HG02571 (cell line): Measurements from ENCODE around the gene ABCC1.
A peak's percentile ranks its signal among the peaks of the same experiment; 100 is the strongest.

Experiments
- ATAC-seq: cut with Tn5 transposase; IDR thresholded peaks from one replicate; pipeline ENCODE4 v1.9.1; 2021; ENCODE audit warnings: mild to moderate bottlenecking, moderate library complexity; ENCODE audit not compliant: unreplicated experiment

ABCC1 gene

GRCh38 chr16:15990902-15991301, 41.5 kb downstream of the ABCC1 start:
- no peak for ATAC-seq

DNA sequence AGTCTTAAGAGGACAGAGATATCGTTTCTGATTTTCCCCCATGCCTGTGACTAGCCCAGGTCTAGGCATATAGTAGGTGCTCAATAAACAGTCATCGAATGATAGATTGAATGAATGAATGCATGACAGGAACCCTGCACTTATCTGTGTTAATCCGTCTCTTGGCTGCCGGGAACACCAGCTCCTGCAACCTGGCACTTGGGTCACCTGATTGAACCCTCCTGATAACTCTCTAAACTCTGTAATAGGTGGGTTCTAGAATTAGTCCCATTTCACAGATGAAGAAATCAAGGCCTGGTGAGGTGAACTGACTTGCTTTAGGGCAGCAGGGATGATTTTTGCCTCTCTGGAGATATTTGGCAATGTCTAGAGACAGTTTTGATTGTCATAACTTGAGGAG, 43.7 kb downstream of the ABCC1 start:
- ATAC-seq, result no peak

GRCh38 chr16:15993541-15993940, 44.1 kb downstream of the ABCC1 start:
- ATAC-seq, result no peak

- no peak for ATAC-seq
Observed at GRCh38 chr16:15993946-15994665, 44.7 kb downstream of the ABCC1 start.

DNA sequence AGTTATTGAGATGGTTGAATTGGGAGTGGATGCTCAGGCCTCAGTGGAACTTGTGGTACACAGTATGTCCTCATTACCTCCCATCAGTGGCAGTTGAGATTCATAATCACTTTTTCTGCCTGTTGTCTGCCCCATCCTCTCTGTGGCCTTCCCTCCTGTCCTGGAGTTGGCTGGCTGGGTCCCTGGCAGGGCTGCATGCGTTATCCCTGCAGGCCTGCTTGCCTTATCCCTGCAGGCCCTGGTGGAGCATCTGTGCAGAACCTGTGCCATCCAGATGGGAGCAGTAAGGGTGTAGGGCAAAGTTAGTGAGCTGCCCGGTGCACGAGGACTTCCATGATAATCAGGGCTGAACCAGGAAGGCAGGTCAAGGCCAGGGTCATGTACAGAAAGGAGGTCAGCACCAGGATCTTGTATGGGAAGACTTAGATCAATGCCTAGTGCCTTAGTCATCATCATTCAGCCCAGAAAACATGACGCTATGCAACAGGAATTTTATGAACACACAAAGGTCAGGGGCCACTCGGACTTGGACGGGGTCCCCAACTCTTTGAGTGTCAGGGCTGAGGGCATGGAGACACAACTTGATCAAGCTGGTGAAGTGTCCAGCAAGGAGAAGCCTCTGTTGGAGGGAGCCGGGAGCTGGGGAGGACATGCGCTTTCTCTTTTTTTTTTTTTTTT, 47.2 kb downstream of the ABCC1 start:
- ATAC-seq, result no peak

DNA sequence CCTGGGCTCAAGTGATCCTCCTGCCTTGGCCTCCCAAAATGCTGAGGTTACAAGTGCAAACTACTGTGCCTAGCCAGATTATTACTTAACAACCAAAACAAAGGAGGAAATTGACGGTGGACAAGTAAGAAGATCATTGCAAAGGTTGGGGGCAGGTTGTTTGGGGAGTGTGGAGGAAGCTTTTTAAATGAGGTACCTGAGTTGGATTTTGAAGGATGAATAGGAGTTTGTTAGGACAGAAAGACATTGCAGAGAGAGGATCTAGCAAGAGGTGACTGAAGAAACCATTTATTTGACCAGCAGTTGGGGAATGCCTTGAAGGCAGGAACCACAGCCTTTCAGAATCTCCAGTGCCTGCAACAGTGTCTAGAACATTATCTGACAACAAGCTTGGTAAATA, 51.3 kb downstream of the ABCC1 start:
- ATAC-seq, result no peak

GRCh38 chr16:16001596-16002255, 52.3 kb downstream of the ABCC1 start:
- ATAC-seq, result no peak

GRCh38 chr16:16003719-16004313, 54.4 kb downstream of the ABCC1 start:
- ATAC-seq, result no peak

DNA sequence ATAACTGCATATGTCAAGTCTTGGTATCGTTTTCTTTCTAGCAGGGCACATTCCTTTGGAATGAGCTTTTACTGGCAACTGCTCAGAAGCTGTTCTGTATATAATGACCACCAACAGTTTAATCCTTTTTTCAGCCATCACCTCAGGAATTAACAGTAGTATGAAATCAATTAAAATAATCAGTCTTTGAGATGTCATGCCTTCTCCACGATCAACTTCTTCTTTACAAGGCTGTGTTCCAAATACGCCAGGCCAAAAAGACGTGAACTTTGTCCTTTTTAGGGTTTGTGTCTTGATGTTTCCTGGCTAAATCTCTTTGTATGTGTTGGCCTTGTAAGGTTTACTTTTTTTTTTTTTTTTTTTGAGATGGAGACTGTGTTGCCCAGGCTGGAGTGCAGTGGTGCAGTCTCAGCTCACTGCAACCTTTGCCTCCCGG, 54.9 kb downstream of the ABCC1 start:
- ATAC-seq, result no peak

DNA sequence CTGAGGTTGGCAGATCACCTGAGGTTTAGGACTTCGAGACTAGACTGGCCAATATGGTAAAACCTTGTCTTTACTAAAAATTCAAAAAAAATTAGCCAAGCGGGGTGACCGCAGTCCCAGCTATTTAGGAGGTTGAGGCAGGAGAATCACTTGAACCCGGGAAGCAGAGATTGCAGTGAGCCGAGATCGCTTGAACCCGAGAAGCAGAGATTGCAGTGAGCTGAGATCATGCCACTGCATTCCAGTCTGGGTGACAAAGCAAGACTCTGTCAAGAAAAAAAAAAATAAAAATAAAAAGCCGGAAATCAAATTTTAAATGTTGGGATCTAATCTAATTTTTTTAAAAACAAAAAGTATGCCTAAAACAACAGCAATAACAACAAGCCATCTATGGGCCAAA, 56.3 kb downstream of the ABCC1 start:
- no peak for ATAC-seq

DNA sequence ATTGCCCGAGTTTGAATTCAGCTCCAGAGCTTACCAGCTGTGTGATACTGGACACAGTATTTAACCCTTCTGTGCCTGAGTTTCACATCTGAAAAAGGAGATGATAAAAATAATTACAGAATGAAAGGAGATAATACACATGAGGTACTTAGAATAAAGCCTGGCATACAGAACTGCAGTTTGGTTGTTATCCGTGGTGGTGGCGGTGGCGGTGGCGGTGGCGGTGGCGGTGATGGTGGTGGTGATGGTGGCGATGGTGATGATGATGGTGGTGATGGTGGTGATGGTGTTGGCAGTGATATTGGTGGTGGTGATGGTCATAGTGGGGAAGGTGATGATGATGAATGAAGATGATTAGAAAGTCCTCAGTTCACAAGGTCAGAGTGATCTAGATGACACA, 57.2 kb downstream of the ABCC1 start:
- no peak for ATAC-seq

- peak; percentile 71 for ATAC-seq
Observed at GRCh38 chr16:16007743-16008111, 58.3 kb downstream of the ABCC1 start.

- ATAC-seq, result no peak
Observed at GRCh38 chr16:16008666-16009065, 59.2 kb downstream of the ABCC1 start.

DNA sequence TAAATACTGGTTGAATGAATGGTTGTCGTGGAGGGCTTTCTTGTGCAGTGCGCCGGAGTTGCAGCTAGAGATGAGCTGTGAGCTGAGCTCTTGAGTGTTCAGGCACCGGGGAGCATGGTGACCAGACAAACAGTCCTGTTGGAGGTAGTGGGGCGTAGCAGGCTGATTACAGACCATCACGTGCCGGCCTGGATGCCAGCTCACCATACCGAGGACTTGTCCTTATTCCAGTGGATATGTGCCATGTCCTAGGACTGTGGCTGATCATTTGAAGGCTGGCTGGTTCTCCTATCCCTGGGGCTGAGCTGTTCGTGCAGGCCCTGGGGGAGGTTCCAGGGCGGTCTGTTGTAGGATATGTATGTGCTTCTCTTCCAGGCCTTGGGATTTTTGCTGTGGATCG, 60.0 kb downstream of the ABCC1 start:
- no peak for ATAC-seq

- ATAC-seq, result no peak
Observed at GRCh38 chr16:16010194-16010593, 60.8 kb downstream of the ABCC1 start.

DNA sequence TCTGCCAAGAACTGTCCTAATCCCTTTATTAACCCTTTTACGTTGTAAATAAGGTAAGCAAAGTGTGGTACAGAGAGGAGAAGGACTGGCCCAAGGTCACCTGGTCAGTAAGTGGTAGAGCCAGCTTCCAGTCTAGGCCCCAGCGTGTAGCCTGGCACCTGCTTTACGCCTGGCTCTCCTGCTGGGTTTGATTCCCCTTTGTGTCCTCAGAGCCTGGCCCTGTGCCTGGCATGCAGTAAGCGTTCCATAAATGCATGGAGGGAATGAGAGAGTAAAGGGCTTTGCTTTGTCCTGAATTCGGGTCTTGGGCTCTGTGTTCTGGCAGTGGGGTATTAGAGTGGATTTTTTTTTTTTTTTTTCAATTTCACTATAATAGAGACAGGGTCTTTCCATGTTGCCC, 62.7 kb downstream of the ABCC1 start:
- ATAC-seq, result no peak

DNA sequence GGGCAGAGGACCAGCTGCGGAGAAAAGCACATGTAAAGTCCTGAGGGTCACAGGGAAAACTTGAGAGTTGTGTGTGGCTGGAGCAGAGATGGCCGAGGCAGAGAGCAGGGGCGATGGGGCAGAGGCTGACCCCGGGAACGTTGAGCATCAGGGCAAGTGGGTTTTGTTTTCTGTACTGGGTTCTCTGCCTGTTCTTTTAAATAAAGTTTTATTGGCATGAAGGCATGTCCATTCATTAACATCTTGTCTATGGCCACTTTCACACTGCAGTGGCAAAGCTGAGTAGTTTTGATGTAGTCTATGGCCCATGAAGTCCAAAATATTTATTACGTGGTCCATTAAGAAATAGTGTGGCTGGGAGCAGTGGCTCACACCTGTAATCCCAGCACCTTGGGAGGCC, 64.4 kb downstream of the ABCC1 start:
- no peak for ATAC-seq

DNA sequence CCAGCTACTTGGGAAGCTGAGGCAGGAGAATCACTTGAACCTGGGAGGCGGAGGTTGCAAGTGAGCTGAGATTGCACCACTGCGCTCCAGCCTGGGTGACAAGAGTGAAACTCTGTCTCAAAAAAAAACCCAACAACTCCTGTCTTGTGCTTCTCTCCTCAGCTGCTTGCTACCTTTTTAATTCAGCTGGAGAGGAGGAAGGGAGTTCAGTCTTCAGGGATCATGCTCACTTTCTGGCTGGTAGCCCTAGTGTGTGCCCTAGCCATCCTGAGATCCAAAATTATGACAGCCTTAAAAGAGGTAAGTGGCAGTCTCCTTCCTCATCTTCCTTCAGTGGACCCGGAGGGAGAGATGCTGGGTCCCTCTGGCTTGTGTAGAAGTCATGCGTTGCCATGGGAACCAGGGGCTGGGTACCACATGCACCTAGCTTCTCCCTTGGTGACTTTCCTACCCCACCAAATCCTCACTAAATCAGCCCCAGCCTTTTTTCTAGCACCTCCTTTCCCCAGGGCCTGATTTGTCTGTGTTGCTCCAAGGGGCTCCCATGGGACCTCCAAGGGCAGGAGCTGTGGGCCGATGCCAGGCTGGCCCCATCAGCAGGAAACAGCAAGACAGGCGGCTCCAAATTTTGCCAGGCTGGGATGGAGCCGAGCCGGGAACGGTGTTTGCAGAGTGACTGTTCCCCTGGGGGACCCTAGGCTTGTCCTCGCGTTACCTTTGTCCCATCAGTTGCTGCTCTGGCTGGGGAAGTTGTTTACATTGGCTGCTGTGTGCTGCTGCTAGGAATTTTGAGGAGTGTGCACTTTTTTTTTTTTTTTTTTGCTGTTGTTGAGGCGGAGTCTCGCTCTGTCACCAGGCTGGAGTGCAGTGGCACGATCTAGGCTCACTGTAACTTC, 65.2 kb downstream of the ABCC1 start:
- no peak for ATAC-seq

- no peak for ATAC-seq
Observed at GRCh38 chr16:16015849-16016248, 66.4 kb downstream of the ABCC1 start.

GRCh38 chr16:16016388-16016964, 67.1 kb downstream of the ABCC1 start:
- ATAC-seq, result no peak
